IMR-90 (cell line): Measurements from ENCODE around the gene PMEPA1. TPM values are rescaled to one million over a fixed set of nuclear protein-coding genes. Genes with fewer than 3 reads are reported as not detected.

Experiments used
- ATAC-seq: fragments of 200-7000 bp; cut with Tn5 transposase; 2 replicates; pipeline ENCODE4 v1.9.1; 2020; ENCODE audit warnings: low read depth, mild to moderate bottlenecking, moderate library complexity
- BruUV-seq: library from RNA; stranded (reverse); fragments of 400-500 nt; replicated peaks from 2 replicates; lab custom pipeline; 2021; lab: Mats Ljungman, UMichigan
- CTCF ChIA-PET: fragments of 300-600 bp; formaldehyde crosslinking; extraction: SDS; loops from one replicate; lab custom pipeline; 2021; ENCODE audit warnings: antibody characterized with exemption; lab: Yijun Ruan, JAX
- POLR2A ChIA-PET: fragments of 300-600 bp; sonication (Branson Sonifier 250); formaldehyde crosslinking; loops from one replicate; lab custom pipeline; 2022; ENCODE audit warnings: antibody characterized with exemption; ENCODE audit not compliant: unreplicated experiment; lab: Charles Lee
- DNase-seq: peaks from one replicate; pipeline ENCODE4 v3.0.0; 2013
- H2AFZ ChIP-seq: replicated peaks from 2 replicates; pipeline ENCODE3; 2013; ENCODE audit warnings: low read length, mild to moderate bottlenecking; ENCODE audit not compliant: poor library complexity
- H2AK5ac ChIP-seq: 2 replicates; pipeline ENCODE4 v1.6.1; 2013; ENCODE audit warnings: low read depth, low read length, inconsistent platforms
- H2AK9ac ChIP-seq: replicated peaks from 2 replicates; pipeline ENCODE3; 2013; ENCODE audit warnings: mild to moderate bottlenecking, low read depth, low read length, moderate library complexity; ENCODE audit not compliant: poor library complexity
- H2BK120ac ChIP-seq: 2 replicates; pipeline ENCODE4 v1.6.1; 2013; ENCODE audit warnings: low read depth, low read length, inconsistent platforms
- H2BK15ac ChIP-seq: 3 replicates; pipeline ENCODE4 v1.6.1; 2013; ENCODE audit warnings: low read depth, low read length, inconsistent platforms
- H2BK20ac ChIP-seq: 2 replicates; pipeline ENCODE4 v1.6.1; 2013; ENCODE audit warnings: low read depth, mild to moderate bottlenecking, inconsistent platforms, low read length, moderate library complexity
- H2BK5ac ChIP-seq: 2 replicates; pipeline ENCODE4 v1.6.1; 2013; ENCODE audit warnings: mild to moderate bottlenecking, low read depth, low read length, inconsistent platforms; ENCODE audit not compliant: poor library complexity, severe bottlenecking
- H3K14ac ChIP-seq: replicated peaks from 2 replicates; pipeline ENCODE4 v1.6.1; 2013; ENCODE audit warnings: low read depth, low read length, inconsistent platforms
- H3K18ac ChIP-seq: 2 replicates; pipeline ENCODE4 v1.6.1; 2013; ENCODE audit warnings: low read depth, low read length, control low read depth
- H3K23ac ChIP-seq: 2 replicates; pipeline ENCODE4 v1.6.1; 2013; ENCODE audit warnings: low read depth, low read length, inconsistent platforms
- H3K27ac ChIP-seq: 2 replicates; pipeline ENCODE4 v1.5.1; 2013; ENCODE audit warnings: mild to moderate bottlenecking, control low read depth, low read length; ENCODE audit not compliant: insufficient read depth
- H3K27me3 ChIP-seq: 2 replicates; pipeline ENCODE4 v1.6.1; 2013; ENCODE audit warnings: low read length; ENCODE audit not compliant: control insufficient read depth, insufficient read depth
- H3K36me3 ChIP-seq: 2 replicates; pipeline ENCODE4 v1.6.1; 2013; ENCODE audit warnings: low read length, mixed read lengths; ENCODE audit not compliant: control insufficient read depth, insufficient read depth
- H3K4ac ChIP-seq: 2 replicates; pipeline ENCODE4 v1.6.1; 2013; ENCODE audit warnings: low read depth, low read length, inconsistent platforms
- H3K4me1 ChIP-seq: 2 replicates; pipeline ENCODE4 v1.6.1; 2013; ENCODE audit warnings: low read length, mixed read lengths; ENCODE audit not compliant: control insufficient read depth, insufficient read depth
- H3K4me2 ChIP-seq: 2 replicates; pipeline ENCODE4 v1.6.1; 2013; ENCODE audit warnings: low read depth, mild to moderate bottlenecking, control low read depth, low read length, moderate library complexity
- H3K4me3 ChIP-seq: 2 replicates; pipeline ENCODE4 v1.5.1; 2013; ENCODE audit warnings: low read depth, mild to moderate bottlenecking, control low read depth, low read length, moderate library complexity; ENCODE audit not compliant: insufficient read depth
- H3K56ac ChIP-seq: 2 replicates; pipeline ENCODE4 v1.6.1; 2013; ENCODE audit warnings: low read length, inconsistent platforms; ENCODE audit not compliant: insufficient read depth; ENCODE audit errors: extremely low read depth
- H3K79me1 ChIP-seq, 2 experiments: 2 replicates each; pipeline ENCODE4 v1.6.1; 2013; ENCODE audit warnings: low read length in 2 of 2, inconsistent platforms in 1 of 2, low read depth in 1 of 2
- H3K9ac ChIP-seq: 2 replicates; pipeline ENCODE4 v1.6.1; 2013; ENCODE audit warnings: low read depth, low read length, control low read depth
- H3K9me1 ChIP-seq: 2 replicates; pipeline ENCODE4 v1.6.1; 2013; ENCODE audit warnings: low read length, inconsistent platforms; ENCODE audit not compliant: insufficient read depth
- H3K9me3 ChIP-seq: 2 replicates; pipeline ENCODE4 v1.6.1; 2013; ENCODE audit warnings: low read length; ENCODE audit not compliant: control insufficient read depth, insufficient read depth
- H4K20me1 ChIP-seq: 2 replicates; pipeline ENCODE4 v1.6.1; 2013; ENCODE audit warnings: low read length, inconsistent platforms; ENCODE audit not compliant: insufficient read depth
- H4K5ac ChIP-seq: 2 replicates; pipeline ENCODE4 v1.6.1; 2013; ENCODE audit warnings: mild to moderate bottlenecking, low read depth, low read length, control low read depth
- H4K8ac ChIP-seq, 2 experiments: 2 replicates each; pipeline ENCODE4 v1.6.1; 2013; ENCODE audit warnings: low read depth in 2 of 2, low read length in 2 of 2, control low read depth in 1 of 2, inconsistent platforms in 1 of 2
- H4K91ac ChIP-seq: 2 replicates; pipeline ENCODE4 v1.6.1; 2013; ENCODE audit warnings: low read depth, low read length, inconsistent platforms; ENCODE audit not compliant: insufficient read depth
- CEBPB ChIP-seq: IDR thresholded peaks from 2 replicates; pipeline ENCODE4 v1.6.1; 2012; ENCODE audit warnings: low read depth, low read length, improper control_type of control experiment
- FOS ChIP-seq: fragments of 150-350 bp; IDR thresholded peaks from 2 replicates; pipeline ENCODE4 v1.6.1; 2016; ENCODE audit warnings: low read depth, low read length
- MAFK ChIP-seq: IDR thresholded peaks from 2 replicates; pipeline ENCODE4 v1.6.1; 2012; ENCODE audit warnings: low read depth, low read length, improper control_type of control experiment
- MAZ ChIP-seq: IDR thresholded peaks from 2 replicates; pipeline ENCODE4 v1.6.1; 2012; ENCODE audit warnings: low read depth, mild to moderate bottlenecking, low read length, improper control_type of control experiment, moderate library complexity, borderline replicate concordance
- MXI1 ChIP-seq: IDR thresholded peaks from 2 replicates; pipeline ENCODE4 v1.6.1; 2012; ENCODE audit warnings: low read depth, mild to moderate bottlenecking, low read length, moderate library complexity, borderline replicate concordance
- NFE2L2 ChIP-seq: fragments of 150-350 bp; IDR thresholded peaks from 2 replicates; pipeline ENCODE4 v1.6.1; 2016; ENCODE audit warnings: low read depth, mild to moderate bottlenecking, low read length
- POLR2A ChIP-seq: IDR thresholded peaks from 2 replicates; pipeline ENCODE4 v1.6.1; 2012; ENCODE audit warnings: mild to moderate bottlenecking, low read depth, low read length
- RAD21 ChIP-seq: IDR thresholded peaks from 2 replicates; pipeline ENCODE4 v1.6.1; 2012; ENCODE audit warnings: low read length, improper control_type of control experiment
- RCOR1 ChIP-seq: IDR thresholded peaks from 2 replicates; pipeline ENCODE4 v1.6.1; 2012; ENCODE audit warnings: mild to moderate bottlenecking, low read length, improper control_type of control experiment; ENCODE audit not compliant: insufficient replicate concordance
- RFX5 ChIP-seq: IDR thresholded peaks from 2 replicates; pipeline ENCODE4 v1.8.0; 2012; ENCODE audit warnings: low read depth, mild to moderate bottlenecking, low read length, moderate library complexity
- WGBS, 2 experiments: methylation state at CpG; one replicate each; pipeline versions ENCODE4 v1.1.5 to v1.1.7; 2013; ENCODE audit warnings: missing lambda C conversion rate in 2 of 2; ENCODE audit not compliant: insufficient read length in 1 of 2; ENCODE audit errors: extremely low coverage in 2 of 2; 5-methylcytosine and 5-hydroxymethylcytosine counted together
- dilution Hi-C: fragments of 300-500 bp; cut with HindIII; formaldehyde crosslinking; loops from one replicate; pipeline ENCODE4 v1.14.3; 2018; ENCODE audit warnings: low sequenced_read_pairs; ENCODE audit not compliant: unreplicated experiment
- in situ Hi-C: fragments of 300-500 bp; cut with MboI; formaldehyde crosslinking; loops from 3 replicates; pipeline ENCODE4 v1.14.3; 2019; ENCODE audit warnings: low sequenced_read_pairs, inconsistent platforms, mixed read lengths
- intact Hi-C: fragments of 100-400 bp; cut with micrococcal nuclease; formaldehyde crosslinking; loops from 2 replicates; pipeline ENCODE4 v1.10.0; 2022
- polyA plus RNA-seq, 3 experiments: library from polyadenylated mRNA; depleted of rRNA; stranded (reverse); fragments of >200 nt; gene quantifications; 2 replicates each; pipeline ENCODE4 v1.2.3, GENCODE V29; 2012; ENCODE audit warnings: low replicate concordance in 1 of 3
- total RNA-seq: library from RNA; depleted of rRNA; stranded (reverse); fragments of >200 nt; gene quantifications from 2 replicates; pipeline ENCODE4 v1.2.3, GENCODE V29; 2012
- TF ChIP-seq, protein P1 (sequence below): fragments of 150-350 bp; IDR thresholded peaks from 2 replicates; pipeline ENCODE4 v1.6.1; 2016; ENCODE audit warnings: low read depth, mild to moderate bottlenecking, low read length, moderate library complexity, borderline replicate concordance
- TF ChIP-seq, protein P2 (sequence below): fragments of 150-350 bp; IDR thresholded peaks from 2 replicates; pipeline ENCODE4 v1.6.1; 2017; ENCODE audit warnings: mild to moderate bottlenecking, antibody characterized with exemption, low read length, low read depth
- TF ChIP-seq, protein P3 (sequence below): conservative IDR thresholded peaks from 2 replicates; pipeline ENCODE4 v1.5.1; 2012; ENCODE audit warnings: mild to moderate bottlenecking, low read depth, low read length, improper control_type of control experiment

The PMEPA1 gene
- total and polyA plus RNA-seq, 2 of the 4 experiments (the other 2 are of a cell fraction) = 2.0 to 6.9 TPM

DNA sequence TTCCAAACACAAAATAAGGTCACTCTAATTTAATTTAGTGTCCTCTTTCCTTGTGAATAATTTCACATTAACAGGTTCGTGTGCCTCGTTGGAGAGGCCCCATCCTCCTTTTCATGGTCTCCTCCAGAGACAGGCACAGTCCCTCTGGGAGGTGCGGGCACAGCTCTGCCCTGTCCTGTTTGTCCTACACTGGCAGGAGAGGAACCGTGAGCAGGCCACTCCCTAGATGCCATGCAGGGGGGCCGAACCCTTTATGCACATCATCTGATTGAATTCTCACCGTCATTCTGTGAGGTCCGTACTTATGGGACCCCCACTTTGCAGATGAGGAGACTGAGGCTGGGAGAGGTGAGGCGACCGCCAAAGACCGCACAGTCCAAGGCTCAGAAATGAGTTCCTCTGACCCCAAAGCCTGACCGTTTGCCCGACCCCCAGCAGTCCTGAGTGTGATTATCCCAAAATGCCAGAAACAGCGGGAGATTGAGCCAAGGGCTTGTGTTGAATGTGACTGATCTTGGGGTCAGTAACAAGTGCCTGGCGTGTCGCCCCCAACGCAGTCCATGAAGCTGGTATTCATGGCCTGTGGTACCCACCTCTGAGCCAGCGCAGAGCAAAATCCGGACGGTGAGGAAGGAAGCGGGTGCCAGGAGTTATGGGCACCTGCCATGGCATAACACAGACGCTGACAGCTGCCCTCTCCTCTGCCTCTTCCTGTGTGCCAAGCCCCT lies 43.5 kb downstream of the PMEPA1 start:
- Histone ChIP-seq H3K79me1 (peaks cover 9 to 20% of the 10 kb centered on the region in 2 experiments; a peak in 3 of 4 replicates), H3K27me3 (no peaks in the 10 kb centered on the region), H3K4me3 (no peak overlapping the region), H2BK15ac (no peak overlapping the region), H4K91ac (no peak overlapping the region), H2AFZ (no peak overlapping the region), H2BK120ac (no peak overlapping the region), H3K4ac (no peak overlapping the region), H3K56ac (no peak overlapping the region), H2AK5ac (no peak overlapping the region), H3K4me2 (no peak overlapping the region), H3K9me1 (no peaks in the 10 kb centered on the region; the same call in 1 of the 2 replicates), H3K4me1 (no peaks in the 10 kb centered on the region), H4K8ac (no peak overlapping the region), H3K18ac (no peak overlapping the region), H4K5ac (no peak overlapping the region), H4K20me1 (peaks cover 60% of the 10 kb centered on the region), H2BK20ac (no peak overlapping the region), H2BK5ac (no peak overlapping the region), H3K9ac (no peak overlapping the region), H3K9me3 (no peaks in the 10 kb centered on the region), H3K36me3 (no peaks in the 10 kb centered on the region), H3K27ac (no peak overlapping the region), H3K14ac (no peak overlapping the region), H2AK9ac (no peak overlapping the region), H3K23ac (no peak overlapping the region)
- intact Hi-C loops = no loop called here
- dilution Hi-C loops = no loop called here
- CTCF ChIA-PET = no interaction called here
- BruUV-seq = no TSS peak
- TF ChIP-seq, protein P1, sequence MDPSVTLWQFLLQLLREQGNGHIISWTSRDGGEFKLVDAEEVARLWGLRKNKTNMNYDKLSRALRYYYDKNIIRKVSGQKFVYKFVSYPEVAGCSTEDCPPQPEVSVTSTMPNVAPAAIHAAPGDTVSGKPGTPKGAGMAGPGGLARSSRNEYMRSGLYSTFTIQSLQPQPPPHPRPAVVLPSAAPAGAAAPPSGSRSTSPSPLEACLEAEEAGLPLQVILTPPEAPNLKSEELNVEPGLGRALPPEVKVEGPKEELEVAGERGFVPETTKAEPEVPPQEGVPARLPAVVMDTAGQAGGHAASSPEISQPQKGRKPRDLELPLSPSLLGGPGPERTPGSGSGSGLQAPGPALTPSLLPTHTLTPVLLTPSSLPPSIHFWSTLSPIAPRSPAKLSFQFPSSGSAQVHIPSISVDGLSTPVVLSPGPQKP = no peak
- TF ChIP-seq CEBPB (no peak), FOS (no peak), MAFK (no peak), POLR2A (no peak), MAZ (no peak), NFE2L2 (no peak), MXI1 (no peak), RCOR1 (no peak), RFX5 (no peak), RAD21 (no peak)
- TF ChIP-seq, protein P2, sequence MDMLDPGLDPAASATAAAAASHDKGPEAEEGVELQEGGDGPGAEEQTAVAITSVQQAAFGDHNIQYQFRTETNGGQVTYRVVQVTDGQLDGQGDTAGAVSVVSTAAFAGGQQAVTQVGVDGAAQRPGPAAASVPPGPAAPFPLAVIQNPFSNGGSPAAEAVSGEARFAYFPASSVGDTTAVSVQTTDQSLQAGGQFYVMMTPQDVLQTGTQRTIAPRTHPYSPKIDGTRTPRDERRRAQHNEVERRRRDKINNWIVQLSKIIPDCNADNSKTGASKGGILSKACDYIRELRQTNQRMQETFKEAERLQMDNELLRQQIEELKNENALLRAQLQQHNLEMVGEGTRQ = no peak
- TF ChIP-seq, protein P3, sequence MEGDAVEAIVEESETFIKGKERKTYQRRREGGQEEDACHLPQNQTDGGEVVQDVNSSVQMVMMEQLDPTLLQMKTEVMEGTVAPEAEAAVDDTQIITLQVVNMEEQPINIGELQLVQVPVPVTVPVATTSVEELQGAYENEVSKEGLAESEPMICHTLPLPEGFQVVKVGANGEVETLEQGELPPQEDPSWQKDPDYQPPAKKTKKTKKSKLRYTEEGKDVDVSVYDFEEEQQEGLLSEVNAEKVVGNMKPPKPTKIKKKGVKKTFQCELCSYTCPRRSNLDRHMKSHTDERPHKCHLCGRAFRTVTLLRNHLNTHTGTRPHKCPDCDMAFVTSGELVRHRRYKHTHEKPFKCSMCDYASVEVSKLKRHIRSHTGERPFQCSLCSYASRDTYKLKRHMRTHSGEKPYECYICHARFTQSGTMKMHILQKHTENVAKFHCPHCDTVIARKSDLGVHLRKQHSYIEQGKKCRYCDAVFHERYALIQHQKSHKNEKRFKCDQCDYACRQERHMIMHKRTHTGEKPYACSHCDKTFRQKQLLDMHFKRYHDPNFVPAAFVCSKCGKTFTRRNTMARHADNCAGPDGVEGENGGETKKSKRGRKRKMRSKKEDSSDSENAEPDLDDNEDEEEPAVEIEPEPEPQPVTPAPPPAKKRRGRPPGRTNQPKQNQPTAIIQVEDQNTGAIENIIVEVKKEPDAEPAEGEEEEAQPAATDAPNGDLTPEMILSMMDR = no peak
- DNase-seq = no peak
- in situ Hi-C loops = no loop called here
- 92% methylated on average over 10 of the region's 21 CpGs; no CpG with 5 or more reads in 1 of the 2 experiments for WGBS, 2 experiments
- ATAC-seq = no peak
- POLR2A ChIA-PET = no interaction called here
